Activated T-cell treated with anti-CD3 and anti-CD28 coated beads for 24 hours (primary cell): ENCODE measurements around the gene MYBPC3.
"Not testable (repeated sequence)": the region's sequence is repeated elsewhere in the genome, so short reads cannot be mapped to it uniquely, and the experiment has no call there.

ENCODE experiments used
- DNase-seq: peaks from one replicate; pipeline ENCODE4 v3.0.0-alpha.2; 2020; ENCODE audit warnings: low read depth

The MYBPC3 gene

GRCh38 chr11:47338396-47339241 is 13.9 kb downstream of the MYBPC3 start:
- DNase-seq = no peak

- no peak for DNase-seq
These were observed 15.1 kb downstream of the MYBPC3 start for GRCh38 chr11:47337229-47337924.

GRCh38 chr11:47336595-47336994 is 15.9 kb downstream of the MYBPC3 start:
- no peak for DNase-seq

- no peak for DNase-seq
These were observed 16.8 kb downstream of the MYBPC3 start for GRCh38 chr11:47335733-47336132.

GRCh38 chr11:47334699-47335411 is 17.6 kb downstream of the MYBPC3 start:
- DNase-seq = not testable (repeated sequence)

GRCh38 chr11:47333886-47334443 is 18.5 kb downstream of the MYBPC3 start:
- DNase-seq = no peak

- DNase-seq = no peak
These were observed 19.0 kb downstream of the MYBPC3 start for GRCh38 chr11:47333526-47333845.

- no peak for DNase-seq
These were observed 19.5 kb downstream of the MYBPC3 start for GRCh38 chr11:47332791-47333525.

- no peak for DNase-seq
These were observed 20.2 kb downstream of the MYBPC3 start for GRCh38 chr11:47332303-47332711.

GRCh38 chr11:47331454-47332302 is 20.8 kb downstream of the MYBPC3 start:
- no peak for DNase-seq

- no peak for DNase-seq
These were observed 22.2 kb downstream of the MYBPC3 start for GRCh38 chr11:47329987-47330931.

GRCh38 chr11:47329431-47329986 is 23.0 kb downstream of the MYBPC3 start:
- no peak for DNase-seq

- DNase-seq = no peak
These were observed 23.8 kb downstream of the MYBPC3 start for GRCh38 chr11:47328449-47329390.

- no peak for DNase-seq
These were observed 24.6 kb downstream of the MYBPC3 start for GRCh38 chr11:47327949-47328348.

- no peak for DNase-seq
These were observed 25.5 kb downstream of the MYBPC3 start for GRCh38 chr11:47327025-47327424.

- no peak for DNase-seq
These were observed 26.3 kb downstream of the MYBPC3 start for GRCh38 chr11:47326198-47326597.

- DNase-seq = no peak
These were observed 27.0 kb downstream of the MYBPC3 start for GRCh38 chr11:47325271-47326041.
